ENCODE measurements around the gene SRGAP2C.
"Not testable (repeated sequence)": the region's sequence is repeated elsewhere in the genome, so short reads cannot be mapped to it uniquely, and the experiment has no call there.

GRCh38 chr1:121221770-121222169 is 37.0 kb downstream of the SRGAP2C start:
- not testable (repeated sequence) for TF ChIP-seq CTCF (optimal IDR thresholded peaks at IDR 0.05 in 1 of 3, IDR thresholded peaks at IDR 0.05 in 1 of 3, conservative IDR thresholded peaks at IDR 0.05 in 1 of 3; ENCODE audit: extremely low read depth in 1 of 3, insufficient read depth in 2 of 3, low read length in 3 of 3); EZH2 (IDR thresholded peaks at IDR 0.05; ENCODE audit: low read length)
